Left lung (tissue), 10 donors: ENCODE results near the gene C16orf87. TPM values are rescaled to one million over a fixed set of nuclear protein-coding genes. Genes with fewer than 3 reads are reported as not detected.

Experiments used
- ATAC-seq: fragments of 200-7000 bp; cut with Tn5 transposase; one replicate; pipeline ENCODE4 v1.9.1; 2020; ENCODE audit warnings: moderate library complexity
- DNase-seq, 4 donors: peaks; one replicate each; pipeline ENCODE4 v3.0.0-alpha.2; 2013 to 2020
- H3K27ac ChIP-seq, 2 donors: fragments of 200-600 bp; sonication (generic) in 1 of 2; one replicate each; pipeline versions ENCODE4 v1.5.0 to v1.8.0; 2020 to 2021
- H3K27me3 ChIP-seq, 2 donors: fragments of 200-600 bp; sonication (generic) in 1 of 2; one replicate each; pipeline versions ENCODE4 v1.5.0 to v1.8.0; 2020 to 2021
- H3K36me3 ChIP-seq, 2 donors: fragments of 200-600 bp; sonication (generic) in 1 of 2; one replicate each; pipeline versions ENCODE4 v1.5.0 to v1.8.0; 2020 to 2021
- H3K4me1 ChIP-seq, 2 donors: fragments of 200-600 bp; one replicate each; pipeline ENCODE4 v1.8.0; 2021
- H3K4me3 ChIP-seq, 2 donors: fragments of 200-600 bp; sonication (generic) in 1 of 2; one replicate each; pipeline versions ENCODE4 v1.5.0 to v1.8.0; 2020 to 2021; ENCODE audit warnings: mild to moderate bottlenecking in 1 of 2
- H3K9me3 ChIP-seq, 2 donors: fragments of 200-600 bp; sonication (generic) in 1 of 2; one replicate each; pipeline versions ENCODE4 v1.5.0 to v1.8.0; 2020 to 2021
- CTCF ChIP-seq, 2 donors: fragments of 200-600 bp; sonication (generic) in 1 of 2; IDR thresholded peaks; one replicate each; pipeline versions ENCODE4 v1.5.0 to v1.8.0; 2021; ENCODE audit warnings: antibody characterized with exemption in 2 of 2
- intact Hi-C, 2 donors: fragments of 100-400 bp; cut with DNase I; formaldehyde crosslinking; loops; one replicate each; pipeline versions ENCODE4 v1.11.2 to v1.14.2; 2022
- polyA plus RNA-seq, 6 donors: library from polyadenylated mRNA; unstranded; fragments of 120-200 nt; gene quantifications; one replicate each; pipeline ENCODE4 v1.2.1, GENCODE V29; 2013; ENCODE audit not compliant: insufficient read length in 6 of 6
- total RNA-seq, 2 donors: library from RNA; stranded (reverse); fragmentation: NEBNext Ultra II Directional; extraction: Animal tissue kit (Norgen Biotek cat#: 25700); gene quantifications; one replicate each; pipeline ENCODE4 v1.2.1, GENCODE V29; 2021
- donor health status: DM: no; HTN: yes; CAD: no.
- donor health status: DM: no; HTN: no; CAD: no.

Gene C16orf87
- total and polyA plus RNA-seq, 8 donors = 6.2 to 23.2 (median 21.4) TPM

GRCh38 chr16:46763147-46763546, 67.8 kb downstream of the C16orf87 start:
- Histone ChIP-seq H3K36me3 (no peaks in the 10 kb centered on the region), H3K4me1 (no peaks in the 10 kb centered on the region), H3K4me3 (no peak overlapping the region), H3K27me3 (peaks cover 4 to 6% of the 10 kb centered on the region in 2 donors), H3K9me3 (no peaks in the 10 kb centered on the region), H3K27ac (no peak overlapping the region)
- intact Hi-C loops = no loop called here
- TF ChIP-seq CTCF (IDR thresholded peaks at IDR 0.05) = no peak
- DNase-seq (no peak), ATAC-seq (no peak)

DNA sequence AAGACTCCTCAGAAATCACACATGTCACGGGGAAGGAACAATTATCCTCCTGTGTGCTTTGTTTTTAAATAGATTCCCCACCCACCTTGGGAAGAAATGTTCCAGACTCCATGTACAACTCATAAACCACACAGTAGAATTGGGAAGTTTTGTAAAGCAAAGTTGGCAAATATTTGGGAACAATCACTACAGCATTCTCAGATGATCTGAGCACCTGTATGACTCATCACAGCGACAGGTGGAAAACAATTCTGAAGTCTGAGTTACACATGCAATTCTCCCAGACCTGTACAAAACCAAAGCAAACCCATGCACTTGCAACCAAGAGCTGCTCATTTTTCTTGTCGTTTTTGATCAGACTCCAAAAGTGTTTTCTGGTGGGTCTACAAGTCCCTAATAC, 68.4 kb downstream of the C16orf87 start:
- intact Hi-C loops = no loop called here
- peak; percentile 59 for ATAC-seq
- Histone ChIP-seq H3K36me3 (no peaks in the 10 kb centered on the region), H3K27ac (no peak overlapping the region), H3K4me3 (no peak overlapping the region), H3K9me3 (no peaks in the 10 kb centered on the region), H3K27me3 (peaks cover 4 to 10% of the 10 kb centered on the region in 2 donors), H3K4me1 (no peaks in the 10 kb centered on the region)
- DNase-seq = no peak
- no peak for TF ChIP-seq CTCF (IDR thresholded peaks at IDR 0.05)

DNA sequence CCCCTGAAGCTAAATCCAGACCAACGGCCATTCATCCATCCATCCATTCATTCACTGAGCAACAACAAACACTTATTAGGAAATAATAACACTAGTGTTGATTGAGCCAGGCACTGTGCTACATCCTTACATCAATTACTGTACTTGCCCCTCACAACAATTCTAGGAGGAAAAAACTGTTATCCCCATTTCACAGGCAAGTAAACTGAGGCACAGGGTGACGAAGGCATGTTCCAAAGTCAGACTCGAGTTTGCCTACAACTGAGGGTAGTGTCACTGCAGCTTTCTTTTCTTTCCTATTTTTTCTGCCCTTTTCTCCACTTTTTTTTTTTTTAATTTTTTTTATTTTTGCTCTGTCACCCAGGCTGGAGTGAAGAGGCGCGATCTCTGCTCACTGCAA, 71.7 kb downstream of the C16orf87 start:
- ATAC-seq = no peak
- Histone ChIP-seq H3K27ac (no peak overlapping the region), H3K4me1 (no peaks in the 10 kb centered on the region), H3K36me3 (no peaks in the 10 kb centered on the region), H3K27me3 (peaks cover 4 to 20% of the 10 kb centered on the region in 2 donors), H3K9me3 (no peaks in the 10 kb centered on the region), H3K4me3 (no peak overlapping the region)
- TF ChIP-seq CTCF (IDR thresholded peaks at IDR 0.05) = no peak
- intact Hi-C loops = no loop called here
- no peak for DNase-seq

DNA sequence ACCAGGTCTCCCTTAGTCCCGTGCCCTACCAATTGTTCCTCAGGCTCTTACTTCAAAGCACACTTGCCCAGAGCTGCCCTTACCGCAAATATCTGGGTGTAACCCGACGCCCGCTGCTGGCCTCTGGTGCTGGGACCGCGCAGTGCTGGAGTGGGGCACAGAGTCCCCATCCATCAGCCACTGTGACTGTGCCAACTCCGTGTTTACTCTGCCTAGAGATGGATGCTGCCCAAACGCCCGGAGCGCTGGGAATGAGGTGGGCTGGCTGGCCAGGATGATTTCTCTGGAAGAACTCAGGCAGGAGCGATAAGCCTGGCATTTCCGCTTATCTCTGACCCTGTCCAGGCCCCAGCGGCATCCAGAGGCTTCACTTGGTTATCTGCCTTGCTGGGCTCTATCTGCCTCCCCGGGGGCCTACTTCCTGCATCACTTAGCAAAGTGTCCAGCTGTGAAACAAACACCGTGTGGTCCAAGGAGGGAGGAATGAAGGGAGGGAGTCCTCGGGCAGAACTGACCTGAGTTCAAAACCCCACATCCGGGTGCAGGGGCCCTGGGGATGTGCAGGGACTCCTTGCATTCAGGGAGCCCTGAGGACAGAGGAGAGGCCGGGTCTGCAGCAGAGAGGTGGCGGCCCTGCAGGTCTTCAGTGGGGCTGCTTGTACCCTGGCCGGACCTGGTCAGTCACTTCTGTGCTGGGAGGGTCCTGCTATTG, 73.5 kb downstream of the C16orf87 start:
- intact Hi-C loops = no loop called here
- Histone ChIP-seq H3K4me1 (no peaks in the 10 kb centered on the region), H3K9me3 (no peaks in the 10 kb centered on the region), H3K36me3 (no peaks in the 10 kb centered on the region), H3K27ac (no peak overlapping the region), H3K27me3 (peaks cover 4 to 20% of the 10 kb centered on the region in 2 donors), H3K4me3 (no peak overlapping the region)
- peak; percentile 76 for ATAC-seq
- peak in 2 of 4 donors; percentile 8 to 35 for DNase-seq
- no peak for TF ChIP-seq CTCF (IDR thresholded peaks at IDR 0.05)

DNA sequence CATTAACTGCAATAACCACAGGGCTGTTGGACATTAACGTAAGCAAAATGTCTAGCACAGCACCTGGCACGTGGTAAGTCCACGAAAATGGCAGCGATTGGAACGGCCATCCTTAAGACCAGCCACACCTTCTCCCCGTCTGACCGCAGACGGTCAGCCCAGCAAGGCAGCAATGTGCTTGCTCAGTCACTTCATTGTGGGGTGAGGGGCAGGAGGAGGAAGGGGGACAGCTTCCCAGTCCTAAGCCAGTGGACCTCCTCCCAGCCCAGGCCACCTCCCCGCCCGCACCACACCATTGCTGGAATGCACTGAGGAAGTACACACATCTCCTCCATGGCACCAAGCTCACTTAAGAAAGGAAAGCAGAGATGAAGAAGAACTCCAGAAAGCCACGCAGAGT, 74.2 kb downstream of the C16orf87 start:
- Histone ChIP-seq H3K9me3 (no peaks in the 10 kb centered on the region), H3K27ac (no peak overlapping the region), H3K27me3 (peaks cover 4 to 20% of the 10 kb centered on the region in 2 donors), H3K36me3 (no peaks in the 10 kb centered on the region), H3K4me3 (no peak overlapping the region), H3K4me1 (no peaks in the 10 kb centered on the region)
- intact Hi-C loops = no loop called here
- ATAC-seq (no peak), DNase-seq (no peak)
- no peak for TF ChIP-seq CTCF (IDR thresholded peaks at IDR 0.05)
